HG03064 (cell line): ENCODE data around the gene PBRM1.
"Not testable (repeated sequence)": the region's sequence is repeated elsewhere in the genome, so short reads cannot be mapped to it uniquely, and the experiment has no call there.

Source experiments
- ATAC-seq: cut with Tn5 transposase; IDR thresholded peaks from one replicate; pipeline ENCODE4 v1.9.1; 2021; ENCODE audit warnings: low read depth; ENCODE audit not compliant: unreplicated experiment

PBRM1 gene

DNA sequence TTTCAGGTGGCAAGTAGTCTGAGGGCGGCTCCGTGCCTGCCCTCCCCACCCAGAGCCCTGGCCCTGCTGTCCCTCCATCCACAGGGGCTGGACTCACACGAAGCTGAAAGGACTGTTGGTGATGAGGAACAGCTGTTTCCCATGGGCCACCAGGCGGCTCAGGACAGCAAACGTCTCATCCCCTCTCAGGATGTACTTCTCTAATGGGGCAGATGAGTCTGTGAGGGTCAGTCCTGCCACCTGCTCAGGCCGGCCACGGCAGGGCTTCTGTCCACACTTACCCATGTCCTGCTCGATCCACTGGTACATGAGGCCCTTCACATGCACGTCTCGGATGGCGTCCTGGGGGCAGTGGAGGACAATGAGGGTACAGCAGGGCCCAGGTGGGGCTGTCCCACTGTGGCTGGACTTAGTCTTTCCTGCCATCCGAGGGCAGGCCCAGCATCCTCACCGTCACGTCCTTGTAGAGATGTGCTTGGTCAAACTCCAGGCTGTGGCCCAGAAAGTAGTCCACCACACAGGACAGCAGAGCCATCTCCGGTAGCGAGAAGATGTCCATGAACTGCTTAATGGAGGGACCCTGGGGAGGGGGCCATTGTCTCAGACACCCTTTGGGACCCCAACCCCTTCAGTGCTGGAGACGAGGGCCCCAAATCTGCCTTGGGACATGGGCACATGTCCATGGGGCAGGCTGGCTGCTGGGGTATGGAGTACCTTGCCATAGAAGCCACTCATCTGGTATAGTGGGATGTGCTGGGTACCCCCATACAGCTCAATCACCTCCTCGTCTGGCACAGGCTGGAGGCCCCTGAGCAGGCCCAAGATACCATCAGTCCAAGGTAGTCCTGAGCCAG, 157.8 kb downstream of the PBRM1 start:
- no peak for ATAC-seq

DNA sequence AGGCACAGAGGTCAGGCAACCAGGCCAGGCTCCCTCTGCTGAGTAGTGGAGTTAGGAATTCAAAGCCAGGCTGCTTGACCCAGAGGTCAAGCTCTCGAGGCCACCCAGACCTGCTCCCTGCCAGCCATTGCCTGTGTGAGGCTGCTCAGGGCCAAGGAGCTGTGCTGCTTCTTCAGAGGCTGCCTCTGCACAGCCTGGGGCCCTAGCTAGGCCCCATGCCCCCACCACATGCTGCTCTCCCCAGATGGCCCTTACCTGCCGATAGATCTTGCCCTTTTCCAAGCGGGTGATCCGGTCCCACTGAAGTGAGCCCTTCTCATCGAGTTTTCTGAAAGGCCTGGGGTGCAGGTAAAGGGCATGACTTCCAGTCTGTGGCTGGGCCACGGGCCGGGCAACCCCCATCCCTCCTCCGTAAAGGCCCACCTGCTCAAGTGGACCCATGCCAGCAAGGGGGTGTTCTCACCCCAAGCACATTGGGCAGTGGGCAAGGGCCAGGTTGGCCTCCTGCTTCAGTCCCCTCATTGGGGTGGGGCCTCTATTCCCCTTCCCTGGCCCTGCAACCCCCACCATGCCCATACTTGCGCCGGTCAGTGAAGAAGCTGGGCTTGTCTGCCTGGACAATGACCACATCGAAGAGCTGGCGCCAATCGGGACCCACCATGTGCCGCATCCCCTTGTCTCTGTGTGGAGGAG, 158.5 kb downstream of the PBRM1 start:
- no peak for ATAC-seq

DNA sequence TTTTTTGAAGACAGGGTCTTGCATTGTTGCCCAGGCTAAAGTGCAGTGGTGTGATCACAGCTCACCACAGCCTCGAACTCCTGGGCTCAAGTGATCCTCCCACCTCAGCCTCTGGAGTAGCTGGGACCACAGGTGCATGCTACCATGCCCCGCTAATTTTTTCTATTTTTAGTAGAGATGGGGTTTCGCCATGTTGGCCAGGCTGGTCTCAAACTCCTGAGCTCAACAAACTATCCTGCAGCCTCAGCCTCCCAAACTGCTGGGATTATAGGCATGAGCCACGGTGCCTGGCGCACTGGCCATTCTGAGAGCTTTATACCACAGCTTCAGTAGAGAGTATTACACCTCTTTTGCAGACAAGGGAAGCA, 159.1 kb downstream of the PBRM1 start:
- ATAC-seq = not testable (repeated sequence)

DNA sequence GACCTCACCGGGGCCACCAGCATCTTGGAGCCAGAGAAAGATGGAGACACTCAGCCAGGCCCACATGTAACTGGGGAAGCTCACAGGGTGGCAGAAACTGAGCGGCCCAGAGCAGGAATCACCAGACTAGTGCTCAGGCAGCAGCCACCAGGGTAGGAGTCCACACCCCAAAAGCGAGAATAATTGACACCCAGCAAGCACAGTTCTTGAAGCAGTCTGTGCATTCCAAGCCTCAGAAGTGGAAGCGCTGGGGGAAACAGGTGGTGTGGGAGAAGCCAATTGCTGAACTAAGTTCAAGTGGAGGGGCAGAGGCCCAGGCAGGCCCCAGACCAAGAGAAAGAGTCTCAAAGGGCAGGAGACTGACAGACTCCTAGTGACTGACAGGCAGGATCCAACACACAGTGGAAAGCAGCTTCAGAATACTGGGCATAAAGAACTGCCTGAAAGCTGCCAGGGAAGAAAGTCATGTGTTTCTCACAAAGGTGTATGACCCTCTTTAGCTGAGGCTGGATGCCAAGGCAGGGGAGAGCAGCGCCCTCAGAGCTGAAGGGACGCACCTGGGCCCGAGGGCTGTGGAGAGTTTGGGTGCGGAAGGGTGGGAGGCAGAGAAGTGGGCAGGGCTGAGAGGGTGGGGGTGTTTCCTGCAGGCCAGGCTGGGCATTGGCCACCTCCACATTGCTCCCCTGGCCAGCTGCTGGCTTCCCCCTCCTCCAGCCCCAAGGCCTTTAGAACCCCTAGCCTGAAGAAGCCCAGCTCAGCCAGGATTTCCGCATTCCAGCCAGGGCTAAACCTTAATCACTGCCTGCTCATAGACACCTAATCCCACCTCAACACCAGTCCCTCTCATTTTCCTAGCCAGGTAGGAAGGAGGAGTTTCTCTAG, 159.8 kb downstream of the PBRM1 start:
- no peak for ATAC-seq

DNA sequence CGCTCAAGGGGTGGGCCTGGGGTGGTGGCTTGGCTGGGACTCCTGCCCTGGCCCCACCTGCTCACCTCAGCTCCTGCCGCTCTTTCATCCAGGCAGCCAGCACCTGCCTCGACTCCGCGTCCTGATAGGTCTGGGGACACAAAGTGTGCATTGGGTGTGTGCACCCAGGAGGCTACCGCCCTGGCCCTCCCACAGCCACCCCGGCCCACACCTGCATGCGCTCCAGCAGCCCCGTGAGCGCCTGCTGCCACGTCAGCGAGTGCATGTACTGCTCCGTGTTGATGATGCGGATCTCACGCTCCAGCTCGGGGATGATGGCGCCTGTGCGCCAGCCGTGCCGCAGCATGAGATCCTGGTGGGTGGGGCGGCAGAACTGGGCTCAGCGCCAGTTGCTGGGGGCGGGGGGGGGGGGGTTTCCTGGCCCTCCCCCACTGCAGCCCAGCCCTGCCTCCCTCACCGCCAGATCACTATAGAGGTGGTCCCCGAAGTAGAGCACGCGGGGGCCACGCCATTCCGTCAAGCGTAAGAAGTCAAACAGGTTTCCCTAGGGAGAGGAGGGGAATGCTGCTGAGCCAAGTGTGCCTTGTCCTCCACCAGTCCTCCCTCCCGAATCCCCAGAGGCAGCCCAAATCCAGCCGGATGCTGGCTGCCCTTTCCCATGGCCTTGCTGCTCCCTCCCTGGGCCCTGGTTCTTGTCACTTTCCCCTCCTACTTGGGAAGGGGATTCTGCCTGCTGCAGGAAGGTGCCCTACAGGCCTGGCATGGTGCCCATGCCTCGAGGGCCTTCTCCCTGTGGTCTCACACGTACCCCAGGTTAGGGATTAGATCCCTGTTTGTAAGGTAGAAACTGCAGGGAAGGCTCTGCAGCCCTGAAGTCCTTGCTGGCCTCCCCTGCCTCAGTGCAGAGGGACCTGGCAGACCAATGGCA, 160.7 kb downstream of the PBRM1 start:
- ATAC-seq = no peak

DNA sequence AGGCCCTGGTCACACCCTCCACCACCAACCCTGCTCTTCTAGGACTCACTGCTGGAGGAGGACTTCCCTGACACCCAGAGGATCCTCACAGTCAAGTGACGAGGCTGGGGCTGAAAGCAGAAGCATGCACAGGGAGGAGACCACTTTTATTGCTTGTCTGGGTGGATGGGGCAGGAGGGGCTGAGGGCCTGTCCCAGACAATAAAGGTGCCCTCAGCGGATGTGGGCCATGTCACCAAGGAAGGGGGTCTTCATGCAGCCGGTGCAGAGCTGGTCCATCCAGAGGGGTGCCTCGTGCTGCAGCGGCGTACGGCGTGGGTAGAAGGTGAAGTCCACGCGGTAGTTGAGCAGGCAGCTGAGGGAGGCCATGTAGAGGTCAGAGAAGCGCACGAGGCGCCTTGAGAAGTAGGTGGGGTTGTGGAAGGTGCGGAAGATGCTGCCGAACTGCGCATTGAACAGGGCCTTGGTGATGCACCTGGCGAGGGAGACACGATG, 161.4 kb downstream of the PBRM1 start:
- ATAC-seq = no peak

DNA sequence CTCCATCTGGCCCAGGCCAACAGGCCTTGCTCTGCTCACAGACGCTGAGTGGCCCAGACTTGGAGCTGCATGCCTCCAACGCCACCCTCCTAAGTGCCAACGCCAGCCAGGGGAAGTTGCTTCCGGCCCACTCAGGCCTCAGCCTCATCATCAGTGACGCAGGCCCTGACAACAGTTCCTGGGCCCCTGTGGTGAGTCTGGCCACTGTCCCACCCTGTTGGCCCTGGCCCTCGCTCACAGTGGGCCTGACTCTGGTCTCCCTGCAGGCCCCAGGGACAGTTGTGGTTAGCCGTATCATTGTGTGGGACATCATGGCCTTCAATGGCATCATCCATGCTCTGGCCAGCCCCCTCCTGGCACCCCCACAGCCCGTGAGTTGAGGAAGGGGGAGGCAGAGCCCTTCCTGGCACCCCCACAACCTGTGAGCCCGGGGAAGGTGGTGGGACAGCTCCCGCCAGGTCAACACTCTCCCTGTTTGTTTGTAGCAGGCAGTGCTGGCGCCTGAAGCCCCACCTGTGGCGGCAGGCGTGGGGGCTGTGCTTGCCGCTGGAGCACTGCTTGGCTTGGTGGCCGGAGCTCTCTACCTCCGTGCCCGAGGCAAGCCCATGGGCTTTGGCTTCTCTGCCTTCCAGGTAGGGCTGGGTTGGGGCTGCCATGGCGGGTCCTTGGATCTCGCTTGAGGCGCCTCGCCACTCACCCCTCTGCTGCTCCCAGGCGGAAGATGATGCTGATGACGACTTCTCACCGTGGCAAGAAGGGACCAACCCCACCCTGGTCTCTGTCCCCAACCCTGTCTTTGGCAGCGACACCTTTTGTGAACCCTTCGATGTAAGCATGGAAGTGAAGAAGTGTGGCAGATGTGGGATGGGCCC, 162.1 kb downstream of the PBRM1 start:
- ATAC-seq = no peak

DNA sequence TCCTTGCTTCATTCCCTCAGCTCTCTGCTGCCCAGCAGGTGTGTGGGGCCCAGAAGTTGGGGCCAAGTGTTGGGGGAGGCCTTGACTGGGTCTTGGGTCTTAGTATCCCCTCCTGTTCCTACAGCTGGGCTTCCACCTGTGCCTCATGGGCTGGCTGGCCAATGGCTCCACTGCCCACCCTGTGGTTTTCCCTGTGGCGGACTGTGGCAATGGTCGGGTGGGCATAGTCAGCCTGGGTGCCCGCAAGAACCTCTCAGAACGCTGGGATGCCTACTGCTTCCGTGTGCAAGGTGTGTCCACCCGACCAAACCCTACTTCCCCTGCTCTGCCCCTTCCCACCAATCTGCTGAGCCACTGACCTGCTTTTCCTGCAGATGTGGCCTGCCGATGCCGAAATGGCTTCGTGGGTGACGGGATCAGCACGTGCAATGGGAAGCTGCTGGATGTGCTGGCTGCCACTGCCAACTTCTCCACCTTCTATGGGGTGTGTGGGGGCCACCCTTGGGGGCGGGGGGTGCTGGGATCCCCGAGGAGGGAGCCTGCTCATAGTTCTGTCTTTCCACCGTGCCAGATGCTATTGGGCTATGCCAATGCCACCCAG, 163.0 kb downstream of the PBRM1 start:
- ATAC-seq = no peak

DNA sequence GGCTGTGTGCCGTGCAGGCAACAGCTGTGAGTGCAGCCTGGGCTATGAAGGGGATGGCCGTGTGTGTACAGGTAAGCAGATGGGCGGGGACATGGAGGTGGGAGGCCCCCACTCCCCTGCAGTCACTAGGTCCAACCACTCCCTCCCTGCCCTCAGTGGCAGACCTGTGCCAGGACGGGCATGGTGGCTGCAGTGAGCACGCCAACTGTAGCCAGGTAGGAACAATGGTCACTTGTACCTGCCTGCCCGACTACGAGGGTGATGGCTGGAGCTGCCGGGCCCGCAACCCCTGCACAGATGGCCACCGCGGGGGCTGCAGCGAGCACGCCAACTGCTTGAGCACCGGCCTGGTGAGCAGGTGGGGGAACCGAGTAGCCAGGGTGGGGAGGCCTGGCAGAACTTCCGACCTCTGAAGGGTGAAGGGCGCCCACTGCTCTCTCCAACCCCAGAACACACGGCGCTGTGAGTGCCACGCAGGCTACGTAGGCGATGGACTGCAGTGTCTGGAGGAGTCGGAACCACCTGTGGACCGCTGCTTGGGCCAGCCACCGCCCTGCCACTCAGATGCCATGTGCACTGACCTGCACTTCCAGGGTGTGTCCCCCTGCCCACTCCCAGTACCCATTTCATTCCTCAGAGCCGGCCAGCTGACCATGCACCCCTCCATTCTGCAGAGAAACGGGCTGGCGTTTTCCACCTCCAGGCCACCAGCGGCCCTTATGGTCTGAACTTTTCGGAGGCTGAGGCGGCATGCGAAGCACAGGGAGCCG, 163.6 kb downstream of the PBRM1 start:
- no peak for ATAC-seq

DNA sequence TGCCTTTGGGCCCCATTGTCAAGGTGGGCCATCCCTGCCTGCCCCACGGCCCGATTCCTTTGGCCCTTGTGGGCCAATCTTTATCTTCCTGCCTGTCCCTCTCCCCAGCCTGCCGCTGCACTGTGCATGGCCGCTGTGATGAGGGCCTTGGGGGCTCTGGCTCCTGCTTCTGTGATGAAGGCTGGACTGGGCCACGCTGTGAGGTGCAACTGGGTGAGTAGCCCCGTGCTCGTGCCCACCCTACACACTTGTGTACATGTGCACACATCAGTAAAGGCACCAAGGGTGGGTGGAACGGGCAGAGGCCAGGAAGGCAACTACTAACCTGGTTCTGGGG, 164.3 kb downstream of the PBRM1 start:
- ATAC-seq = no peak

DNA sequence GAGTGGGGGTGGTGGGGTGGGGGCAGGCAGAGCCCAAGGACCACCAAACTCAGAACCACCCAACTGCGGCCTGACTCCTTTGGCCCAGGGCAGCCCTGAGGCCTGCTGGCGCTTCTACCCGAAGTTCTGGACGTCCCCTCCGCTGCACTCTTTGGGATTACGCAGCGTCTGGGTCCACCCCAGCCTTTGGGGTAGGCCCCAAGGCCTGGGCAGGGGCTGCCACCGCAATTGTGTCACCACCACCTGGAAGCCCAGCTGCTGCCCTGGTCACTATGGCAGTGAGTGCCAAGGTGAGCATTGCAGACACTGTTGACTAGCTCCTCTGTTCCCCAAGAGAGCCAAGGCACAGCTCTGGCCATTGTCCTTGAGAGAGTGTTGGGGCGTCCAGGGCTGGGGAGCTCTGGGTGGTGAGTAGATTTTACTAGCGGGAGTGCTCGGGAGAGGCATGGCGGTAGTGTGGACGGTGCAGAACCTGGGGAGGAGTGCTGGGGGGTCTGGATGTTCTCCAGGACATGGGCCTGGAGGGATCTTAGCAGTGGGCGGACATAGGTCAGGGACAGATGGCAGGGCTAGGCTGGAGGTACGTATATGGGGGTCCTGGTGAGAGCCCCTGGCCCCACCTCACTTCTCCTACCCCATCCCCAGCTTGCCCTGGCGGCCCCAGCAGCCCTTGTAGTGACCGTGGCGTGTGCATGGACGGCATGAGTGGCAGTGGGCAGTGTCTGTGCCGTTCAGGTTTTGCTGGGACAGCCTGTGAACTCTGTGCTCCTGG, 164.8 kb downstream of the PBRM1 start:
- ATAC-seq = no peak

DNA sequence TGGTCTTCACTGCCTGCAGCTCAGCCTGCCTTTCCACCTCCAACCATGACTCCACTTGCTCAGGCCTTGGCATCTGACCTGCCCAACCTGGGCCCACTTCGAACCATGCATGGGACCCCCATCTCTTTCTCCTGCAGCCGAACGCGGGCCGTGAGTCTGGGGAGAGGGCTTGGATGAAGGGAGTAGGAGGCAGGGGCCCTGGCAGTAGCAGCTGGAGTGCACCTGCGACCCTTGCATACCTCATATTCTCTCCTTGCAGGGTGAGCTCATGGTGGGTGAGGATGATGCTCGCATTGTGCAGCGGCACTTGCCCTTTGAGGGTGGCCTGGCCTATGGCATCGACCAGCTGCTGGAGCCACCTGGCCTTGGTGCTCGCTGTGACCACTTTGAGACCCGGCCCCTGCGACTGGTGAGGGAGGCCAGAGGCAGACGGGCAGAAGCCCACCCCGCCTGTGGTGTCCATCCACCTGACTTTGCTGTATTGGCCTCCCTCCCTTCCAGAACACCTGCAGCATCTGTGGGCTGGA, 165.5 kb downstream of the PBRM1 start:
- no peak for ATAC-seq

DNA sequence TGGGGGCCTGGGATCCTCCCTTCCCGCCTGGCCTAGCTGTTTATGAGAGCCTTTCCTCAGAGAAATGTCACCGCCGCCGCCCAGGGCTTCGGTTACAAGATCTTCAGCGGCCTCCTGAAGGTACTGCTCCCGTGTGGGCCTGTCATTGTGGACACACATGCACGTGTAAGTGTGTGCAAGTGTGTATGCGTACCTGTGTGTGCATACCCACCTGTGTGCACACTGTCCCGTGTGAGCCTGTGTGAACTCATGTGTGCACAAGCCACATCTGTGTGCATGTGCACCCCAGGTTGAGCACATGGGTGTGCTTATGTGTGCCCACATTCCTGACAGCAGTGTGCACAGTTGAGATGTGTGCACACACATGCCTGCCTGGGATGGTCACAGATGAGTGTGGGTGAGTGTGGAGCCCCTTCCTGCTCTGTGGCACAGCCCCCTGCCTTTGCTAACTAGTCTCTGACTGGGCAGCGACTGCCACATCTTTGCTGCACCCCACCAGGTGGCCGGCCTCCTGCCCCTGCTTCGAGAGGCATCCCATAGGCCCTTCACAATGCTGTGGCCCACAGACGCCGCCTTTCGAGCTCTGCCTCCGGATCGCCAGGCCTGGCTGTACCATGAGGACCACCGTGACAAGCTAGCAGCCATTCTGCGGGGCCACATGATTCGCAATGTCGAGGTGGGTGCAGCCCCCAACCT, 166.1 kb downstream of the PBRM1 start:
- no peak for ATAC-seq

DNA sequence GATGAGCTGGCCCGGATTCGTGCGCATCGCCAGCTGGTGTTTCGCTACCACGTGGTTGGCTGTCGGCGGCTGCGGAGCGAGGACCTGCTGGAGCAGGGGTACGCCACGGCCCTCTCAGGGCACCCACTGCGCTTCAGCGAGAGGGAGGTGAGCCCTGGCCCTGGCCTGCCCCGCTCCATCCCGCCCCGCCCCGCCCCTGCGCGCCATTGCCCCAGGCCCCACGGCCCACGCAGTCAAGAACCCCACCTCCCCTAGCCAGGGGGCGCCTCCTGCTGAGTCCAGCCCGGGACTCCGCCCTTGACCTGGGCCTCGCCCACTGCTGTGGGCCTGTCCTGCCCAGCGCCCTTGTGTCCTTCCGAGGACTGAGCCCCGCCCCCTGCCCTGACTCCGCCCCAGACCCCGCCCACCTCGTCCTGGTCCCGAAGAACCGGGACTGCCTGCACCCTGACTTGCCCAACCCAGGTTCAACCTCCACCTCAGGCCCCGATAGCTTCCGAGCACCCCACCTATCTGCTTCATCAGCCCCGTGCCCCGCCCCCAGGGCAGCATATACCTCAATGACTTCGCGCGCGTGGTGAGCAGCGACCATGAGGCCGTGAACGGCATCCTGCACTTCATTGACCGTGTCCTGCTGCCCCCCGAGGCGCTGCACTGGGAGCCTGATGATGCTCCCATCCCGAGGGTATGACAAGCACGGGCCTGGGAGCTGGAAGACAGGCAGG, 166.8 kb downstream of the PBRM1 start:
- no peak for ATAC-seq

DNA sequence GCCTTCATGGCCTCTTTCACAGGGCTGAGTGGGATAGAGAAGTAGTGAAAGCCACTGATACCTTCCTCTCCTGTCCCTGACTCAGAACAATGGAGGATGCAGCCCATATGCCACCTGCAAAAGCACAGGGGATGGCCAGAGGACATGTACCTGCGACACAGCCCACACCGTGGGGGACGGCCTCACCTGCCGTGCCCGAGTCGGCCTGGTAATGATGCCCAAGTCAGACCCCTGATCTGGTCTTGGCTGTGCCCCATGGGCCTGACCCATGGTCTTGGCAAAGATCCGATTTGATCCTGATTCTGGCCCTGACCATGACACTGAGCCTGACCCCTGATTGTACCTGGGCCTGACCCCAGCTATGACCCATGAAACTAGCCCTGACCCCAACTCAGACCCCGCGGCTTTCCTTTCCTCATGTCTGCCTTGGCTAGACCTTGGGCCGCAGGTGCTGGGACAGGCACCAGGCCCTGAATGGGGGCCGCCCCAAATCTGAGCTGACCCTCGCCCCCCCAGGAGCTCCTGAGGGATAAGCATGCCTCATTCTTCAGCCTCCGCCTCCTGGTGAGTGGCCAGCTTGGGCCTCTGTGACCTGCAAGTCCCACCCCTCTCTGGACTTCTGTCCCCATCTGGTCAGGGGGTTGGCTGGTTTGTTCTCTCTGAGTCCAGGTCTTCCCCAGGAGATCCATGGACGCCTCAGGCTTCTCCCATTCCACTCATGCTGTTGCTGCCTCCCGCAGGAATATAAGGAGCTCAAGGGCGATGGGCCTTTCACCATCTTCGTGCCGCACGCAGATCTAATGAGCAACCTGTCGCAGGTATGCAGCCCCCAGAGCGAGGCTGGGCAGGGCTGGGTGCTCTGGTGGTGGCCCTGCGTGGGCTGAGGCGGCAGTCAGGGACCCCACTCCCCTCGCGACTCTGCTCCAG, 167.7 kb downstream of the PBRM1 start:
- no peak for ATAC-seq
